Measurements from ENCODE around the gene UBB. TPM values are rescaled to one million over a fixed set of nuclear protein-coding genes. Genes with fewer than 3 reads are reported as not detected.
A peak's percentile ranks its signal among the peaks of the same experiment; 100 is the strongest.

Gene UBB
- total and polyA plus RNA-seq, 2 of the 4 experiments (the other 2 are of a cell fraction): 2,561 to 4,283 TPM

GRCh38 chr17:16407911-16408588 is 27.2 kb downstream of the UBB start:
- Histone ChIP-seq H3K27me3 (ENCODE audit: control insufficient read depth, insufficient read depth, low read length) (no peaks in the 10 kb centered on the region), H4K20me1 (ENCODE audit: insufficient read depth, low read length) (no peaks in the 10 kb centered on the region), H2BK5ac (ENCODE audit: low read depth, low read length, poor library complexity, severe bottlenecking) (no peak overlapping the region), H3K4me3 (ENCODE audit: insufficient read depth, low read depth, low read length) (no peak overlapping the region), H2BK15ac (ENCODE audit: low read depth, low read length) (no peak overlapping the region), H3K18ac (ENCODE audit: low read depth, low read length) (no peak overlapping the region), H3K27ac (ENCODE audit: insufficient read depth, low read length) (no peak overlapping the region), H3K9me1 (ENCODE audit: insufficient read depth, low read length) (no peaks in the 10 kb centered on the region), H3K23ac (ENCODE audit: low read depth, low read length) (peak overlapping the region; percentile 31; the same call in 1 of the 2 replicates), H3K4me1 (ENCODE audit: control insufficient read depth, insufficient read depth, low read length) (peaks cover 2% of the 10 kb centered on the region), H4K8ac (ENCODE audit: low read depth in 2 of 2, low read length in 2 of 2) (no peak overlapping the region), H3K79me1 (ENCODE audit: low read depth in 1 of 2, low read length in 2 of 2) (no peaks in the 10 kb centered on the region), H2AK9ac (replicated peaks; ENCODE audit: low read depth, low read length, poor library complexity) (peak overlapping the region; percentile 15), H2AK5ac (ENCODE audit: low read depth, low read length) (no peak overlapping the region), H3K9ac (ENCODE audit: low read depth, low read length) (no peak overlapping the region), H2AFZ (replicated peaks; ENCODE audit: low read length, poor library complexity) (peak overlapping the region; percentile 18), H3K14ac (replicated peaks; ENCODE audit: low read depth, low read length) (no peak overlapping the region), H2BK20ac (ENCODE audit: low read depth, low read length) (no peak overlapping the region), H3K56ac (ENCODE audit: extremely low read depth, insufficient read depth, low read length) (no peak overlapping the region), H3K9me3 (ENCODE audit: control insufficient read depth, insufficient read depth, low read length) (no peaks in the 10 kb centered on the region), H4K5ac (ENCODE audit: low read depth, low read length) (no peak overlapping the region), H3K4me2 (ENCODE audit: low read depth, low read length) (no peak overlapping the region), H3K36me3 (ENCODE audit: control insufficient read depth, insufficient read depth, low read length) (no peaks in the 10 kb centered on the region), H3K4ac (ENCODE audit: low read depth, low read length) (no peak overlapping the region), H4K91ac (ENCODE audit: insufficient read depth, low read depth, low read length) (no peak overlapping the region), H2BK120ac (ENCODE audit: low read depth, low read length) (no peak overlapping the region)
- CTCF ChIA-PET: no interaction called here
- ATAC-seq (ENCODE audit: low read depth): no peak
- in situ Hi-C loops (cut with MboI; ENCODE audit: low sequenced_read_pairs) (no loop called here), intact Hi-C loops (cut with micrococcal nuclease) (no loop called here), dilution Hi-C loops (cut with HindIII; ENCODE audit: low sequenced_read_pairs, unreplicated experiment) (no loop called here)
- BruUV-seq (replicated peaks): no TSS peak
- peak; percentile 47 for DNase-seq
- POLR2A ChIA-PET (ENCODE audit: unreplicated experiment): interaction anchor here (0.6 kb wide), 1 partner anchor 10 kb away, joined by 3 read pairs; no protein-coding TSS in a partner anchor
- 56% methylated on average over 7 of the region's 14 CpGs; no CpG with 5 or more reads in 1 of the 2 experiments for WGBS, 2 experiments (ENCODE audit: extremely low coverage in 2 of 2, insufficient read length in 1 of 2)
- no peak for TF ChIP-seq RCOR1 (IDR thresholded peaks at IDR 0.05; ENCODE audit: insufficient replicate concordance, low read length)
- no peak for TF ChIP-seq SMC3 (IDR thresholded peaks at IDR 0.05; ENCODE audit: low read depth, low read length)
- no peak for TF ChIP-seq RAD21 (IDR thresholded peaks at IDR 0.05; ENCODE audit: low read length)
- no peak for TF ChIP-seq MAZ (IDR thresholded peaks at IDR 0.05; ENCODE audit: borderline replicate concordance, low read depth, low read length)
- TF ChIP-seq, protein P1, sequence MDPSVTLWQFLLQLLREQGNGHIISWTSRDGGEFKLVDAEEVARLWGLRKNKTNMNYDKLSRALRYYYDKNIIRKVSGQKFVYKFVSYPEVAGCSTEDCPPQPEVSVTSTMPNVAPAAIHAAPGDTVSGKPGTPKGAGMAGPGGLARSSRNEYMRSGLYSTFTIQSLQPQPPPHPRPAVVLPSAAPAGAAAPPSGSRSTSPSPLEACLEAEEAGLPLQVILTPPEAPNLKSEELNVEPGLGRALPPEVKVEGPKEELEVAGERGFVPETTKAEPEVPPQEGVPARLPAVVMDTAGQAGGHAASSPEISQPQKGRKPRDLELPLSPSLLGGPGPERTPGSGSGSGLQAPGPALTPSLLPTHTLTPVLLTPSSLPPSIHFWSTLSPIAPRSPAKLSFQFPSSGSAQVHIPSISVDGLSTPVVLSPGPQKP (IDR thresholded peaks at IDR 0.05; ENCODE audit: borderline replicate concordance, low read depth, low read length): no peak
- no peak for TF ChIP-seq CTCF (conservative IDR thresholded peaks at IDR 0.05; ENCODE audit: low read depth, low read length)
- TF ChIP-seq MXI1 (IDR thresholded peaks at IDR 0.05; ENCODE audit: borderline replicate concordance, low read depth, low read length): no peak
- TF ChIP-seq POLR2A (IDR thresholded peaks at IDR 0.05; ENCODE audit: low read depth, low read length): no peak
- TF ChIP-seq CEBPB (IDR thresholded peaks at IDR 0.05; ENCODE audit: low read depth, low read length): no peak
- TF ChIP-seq USF2 (IDR thresholded peaks at IDR 0.05; ENCODE audit: low read depth, low read length): no peak
- TF ChIP-seq MAFK (IDR thresholded peaks at IDR 0.05; ENCODE audit: low read depth, low read length): no peak
- TF ChIP-seq CHD1 (IDR thresholded peaks at IDR 0.05; ENCODE audit: low read depth, low read length): no peak
- no peak for TF ChIP-seq BHLHE40 (IDR thresholded peaks at IDR 0.05; ENCODE audit: low read depth, low read length)
- no peak for TF ChIP-seq RFX5 (IDR thresholded peaks at IDR 0.05; ENCODE audit: low read depth, low read length)
- no peak for TF ChIP-seq NFE2L2 (IDR thresholded peaks at IDR 0.05; ENCODE audit: low read depth, low read length)
- no peak for TF ChIP-seq FOS (IDR thresholded peaks at IDR 0.05; ENCODE audit: low read depth, low read length)
